IMR-90 (cell line): ENCODE data around the gene SLC4A7. TPM values are rescaled to one million over a fixed set of nuclear protein-coding genes. Genes with fewer than 3 reads are reported as not detected.

Experiments
- ATAC-seq: fragments of 200-7000 bp; cut with Tn5 transposase; 2 replicates; pipeline ENCODE4 v1.9.1; 2020; ENCODE audit warnings: low read depth, mild to moderate bottlenecking, moderate library complexity
- BruUV-seq: library from RNA; stranded (reverse); fragments of 400-500 nt; replicated peaks from 2 replicates; lab custom pipeline; 2021; lab: Mats Ljungman, UMichigan
- CTCF ChIA-PET: fragments of 300-600 bp; formaldehyde crosslinking; extraction: SDS; loops from one replicate; lab custom pipeline; 2021; ENCODE audit warnings: antibody characterized with exemption; lab: Yijun Ruan, JAX
- POLR2A ChIA-PET: fragments of 300-600 bp; sonication (Branson Sonifier 250); formaldehyde crosslinking; loops from one replicate; lab custom pipeline; 2022; ENCODE audit warnings: antibody characterized with exemption; ENCODE audit not compliant: unreplicated experiment; lab: Charles Lee
- DNase-seq: peaks from one replicate; pipeline ENCODE4 v3.0.0; 2013
- H2AFZ ChIP-seq: replicated peaks from 2 replicates; pipeline ENCODE3; 2013; ENCODE audit warnings: low read length, mild to moderate bottlenecking; ENCODE audit not compliant: poor library complexity
- H2AK5ac ChIP-seq: 2 replicates; pipeline ENCODE4 v1.6.1; 2013; ENCODE audit warnings: low read depth, low read length, inconsistent platforms
- H2AK9ac ChIP-seq: replicated peaks from 2 replicates; pipeline ENCODE3; 2013; ENCODE audit warnings: mild to moderate bottlenecking, low read depth, low read length, moderate library complexity; ENCODE audit not compliant: poor library complexity
- H2BK120ac ChIP-seq: 2 replicates; pipeline ENCODE4 v1.6.1; 2013; ENCODE audit warnings: low read depth, low read length, inconsistent platforms
- H2BK15ac ChIP-seq: 3 replicates; pipeline ENCODE4 v1.6.1; 2013; ENCODE audit warnings: low read depth, low read length, inconsistent platforms
- H2BK20ac ChIP-seq: 2 replicates; pipeline ENCODE4 v1.6.1; 2013; ENCODE audit warnings: low read depth, mild to moderate bottlenecking, inconsistent platforms, low read length, moderate library complexity
- H2BK5ac ChIP-seq: 2 replicates; pipeline ENCODE4 v1.6.1; 2013; ENCODE audit warnings: mild to moderate bottlenecking, low read depth, low read length, inconsistent platforms; ENCODE audit not compliant: poor library complexity, severe bottlenecking
- H3K14ac ChIP-seq: replicated peaks from 2 replicates; pipeline ENCODE4 v1.6.1; 2013; ENCODE audit warnings: low read depth, low read length, inconsistent platforms
- H3K18ac ChIP-seq: 2 replicates; pipeline ENCODE4 v1.6.1; 2013; ENCODE audit warnings: low read depth, low read length, control low read depth
- H3K23ac ChIP-seq: 2 replicates; pipeline ENCODE4 v1.6.1; 2013; ENCODE audit warnings: low read depth, low read length, inconsistent platforms
- H3K27ac ChIP-seq: 2 replicates; pipeline ENCODE4 v1.5.1; 2013; ENCODE audit warnings: mild to moderate bottlenecking, control low read depth, low read length; ENCODE audit not compliant: insufficient read depth
- H3K27me3 ChIP-seq: 2 replicates; pipeline ENCODE4 v1.6.1; 2013; ENCODE audit warnings: low read length; ENCODE audit not compliant: control insufficient read depth, insufficient read depth
- H3K36me3 ChIP-seq: 2 replicates; pipeline ENCODE4 v1.6.1; 2013; ENCODE audit warnings: low read length, mixed read lengths; ENCODE audit not compliant: control insufficient read depth, insufficient read depth
- H3K4ac ChIP-seq: 2 replicates; pipeline ENCODE4 v1.6.1; 2013; ENCODE audit warnings: low read depth, low read length, inconsistent platforms
- H3K4me1 ChIP-seq: 2 replicates; pipeline ENCODE4 v1.6.1; 2013; ENCODE audit warnings: low read length, mixed read lengths; ENCODE audit not compliant: control insufficient read depth, insufficient read depth
- H3K4me2 ChIP-seq: 2 replicates; pipeline ENCODE4 v1.6.1; 2013; ENCODE audit warnings: low read depth, mild to moderate bottlenecking, control low read depth, low read length, moderate library complexity
- H3K4me3 ChIP-seq: 2 replicates; pipeline ENCODE4 v1.5.1; 2013; ENCODE audit warnings: low read depth, mild to moderate bottlenecking, control low read depth, low read length, moderate library complexity; ENCODE audit not compliant: insufficient read depth
- H3K56ac ChIP-seq: 2 replicates; pipeline ENCODE4 v1.6.1; 2013; ENCODE audit warnings: low read length, inconsistent platforms; ENCODE audit not compliant: insufficient read depth; ENCODE audit errors: extremely low read depth
- H3K79me1 ChIP-seq, 2 experiments: 2 replicates each; pipeline ENCODE4 v1.6.1; 2013; ENCODE audit warnings: low read length in 2 of 2, inconsistent platforms in 1 of 2, low read depth in 1 of 2
- H3K9ac ChIP-seq: 2 replicates; pipeline ENCODE4 v1.6.1; 2013; ENCODE audit warnings: low read depth, low read length, control low read depth
- H3K9me1 ChIP-seq: 2 replicates; pipeline ENCODE4 v1.6.1; 2013; ENCODE audit warnings: low read length, inconsistent platforms; ENCODE audit not compliant: insufficient read depth
- H3K9me3 ChIP-seq: 2 replicates; pipeline ENCODE4 v1.6.1; 2013; ENCODE audit warnings: low read length; ENCODE audit not compliant: control insufficient read depth, insufficient read depth
- H4K20me1 ChIP-seq: 2 replicates; pipeline ENCODE4 v1.6.1; 2013; ENCODE audit warnings: low read length, inconsistent platforms; ENCODE audit not compliant: insufficient read depth
- H4K5ac ChIP-seq: 2 replicates; pipeline ENCODE4 v1.6.1; 2013; ENCODE audit warnings: mild to moderate bottlenecking, low read depth, low read length, control low read depth
- H4K8ac ChIP-seq, 2 experiments: 2 replicates each; pipeline ENCODE4 v1.6.1; 2013; ENCODE audit warnings: low read depth in 2 of 2, low read length in 2 of 2, control low read depth in 1 of 2, inconsistent platforms in 1 of 2
- H4K91ac ChIP-seq: 2 replicates; pipeline ENCODE4 v1.6.1; 2013; ENCODE audit warnings: low read depth, low read length, inconsistent platforms; ENCODE audit not compliant: insufficient read depth
- CEBPB ChIP-seq: IDR thresholded peaks from 2 replicates; pipeline ENCODE4 v1.6.1; 2012; ENCODE audit warnings: low read depth, low read length, improper control_type of control experiment
- ELK1 ChIP-seq: fragments of 150-350 bp; IDR thresholded peaks from 2 replicates; pipeline ENCODE4 v1.6.1; 2016; ENCODE audit warnings: low read depth, mild to moderate bottlenecking, low read length, moderate library complexity, borderline replicate concordance
- MAFK ChIP-seq: IDR thresholded peaks from 2 replicates; pipeline ENCODE4 v1.6.1; 2012; ENCODE audit warnings: low read depth, low read length, improper control_type of control experiment
- NFE2L2 ChIP-seq: fragments of 150-350 bp; IDR thresholded peaks from 2 replicates; pipeline ENCODE4 v1.6.1; 2016; ENCODE audit warnings: low read depth, mild to moderate bottlenecking, low read length
- WGBS, 2 experiments: methylation state at CpG; one replicate each; pipeline versions ENCODE4 v1.1.5 to v1.1.7; 2013; ENCODE audit warnings: missing lambda C conversion rate in 2 of 2; ENCODE audit not compliant: insufficient read length in 1 of 2; ENCODE audit errors: extremely low coverage in 2 of 2; 5-methylcytosine and 5-hydroxymethylcytosine counted together
- dilution Hi-C: fragments of 300-500 bp; cut with HindIII; formaldehyde crosslinking; loops from one replicate; pipeline ENCODE4 v1.14.3; 2018; ENCODE audit warnings: low sequenced_read_pairs; ENCODE audit not compliant: unreplicated experiment
- in situ Hi-C: fragments of 300-500 bp; cut with MboI; formaldehyde crosslinking; loops from 3 replicates; pipeline ENCODE4 v1.14.3; 2019; ENCODE audit warnings: low sequenced_read_pairs, inconsistent platforms, mixed read lengths
- intact Hi-C: fragments of 100-400 bp; cut with micrococcal nuclease; formaldehyde crosslinking; loops from 2 replicates; pipeline ENCODE4 v1.10.0; 2022
- polyA plus RNA-seq, 3 experiments: library from polyadenylated mRNA; depleted of rRNA; stranded (reverse); fragments of >200 nt; gene quantifications; 2 replicates each; pipeline ENCODE4 v1.2.3, GENCODE V29; 2012; ENCODE audit warnings: low replicate concordance in 1 of 3
- total RNA-seq: library from RNA; depleted of rRNA; stranded (reverse); fragments of >200 nt; gene quantifications from 2 replicates; pipeline ENCODE4 v1.2.3, GENCODE V29; 2012

SLC4A7 gene
- total and polyA plus RNA-seq, 2 of the 4 experiments (the other 2 are of a cell fraction) = 17.7 to 50.4 TPM

- H2AFZ ChIP-seq = no peak overlapping the region
- H2BK15ac ChIP-seq = no peak overlapping the region
- BruUV-seq = no TSS peak
- no peak overlapping the region for H4K5ac ChIP-seq
- H3K4ac ChIP-seq = no peak overlapping the region
- no peak overlapping the region for H3K27ac ChIP-seq
- no peak overlapping the region for H3K14ac ChIP-seq
- no peak overlapping the region for H2AK5ac ChIP-seq
- TF ChIP-seq NFE2L2 = no peak
- TF ChIP-seq MAFK = no peak
- no peak for TF ChIP-seq ELK1
- no peak for TF ChIP-seq CEBPB
- no peaks in the 10 kb centered on the region for H3K9me3 ChIP-seq
- H3K9me1 ChIP-seq = 0 out of 2 replicates have a peak, but pooled peaks cover 4% of the 10 kb centered on the region
- intact Hi-C loops = loop anchor here (5.0 to 10.0 kb wide), 2 partner anchors 152 to 855 kb away; no protein-coding TSS in a partner anchor
- POLR2A ChIA-PET = interaction anchor here (0.6 kb wide), 2 partner anchors 10 to 90 kb away, joined by 6 to 7 read pairs; no protein-coding TSS in a partner anchor
- WGBS, 2 experiments = no CpG with 5 or more reads among the region's 2 CpGs
- dilution Hi-C loops = no loop called here
- H3K23ac ChIP-seq = peak overlapping the region; percentile 55; the same call in 1 of the 2 replicates
- CTCF ChIA-PET = interaction anchor here (0.6 to 1.3 kb wide), 4 partner anchors 12 to 846 kb away, joined by 3 to 5 read pairs (median 3); no protein-coding TSS in a partner anchor
- H3K56ac ChIP-seq = no peak overlapping the region
- H3K27me3 ChIP-seq = no peaks in the 10 kb centered on the region
- H3K4me3 ChIP-seq = no peak overlapping the region
- H3K9ac ChIP-seq = no peak overlapping the region
- H3K4me2 ChIP-seq = no peak overlapping the region
- no peak for ATAC-seq
- no peak overlapping the region for H2BK20ac ChIP-seq
- no peak for DNase-seq
- H4K8ac ChIP-seq = no peak overlapping the region
- H4K91ac ChIP-seq = no peak overlapping the region
- peaks cover 6% of the 10 kb centered on the region; the same call in 1 of the 2 replicates for H3K36me3 ChIP-seq
- no peak overlapping the region for H2AK9ac ChIP-seq
- no peak overlapping the region for H2BK5ac ChIP-seq
- H3K4me1 ChIP-seq = no peaks in the 10 kb centered on the region
- peaks cover 73% of the 10 kb centered on the region for H4K20me1 ChIP-seq
- peaks cover 7 to 34% of the 10 kb centered on the region in 2 experiments; a peak in 3 of 4 replicates for H3K79me1 ChIP-seq
- H2BK120ac ChIP-seq = no peak overlapping the region
- no peak overlapping the region for H3K18ac ChIP-seq
- in situ Hi-C loops = loop anchor here (10.0 kb wide), 2 partner anchors 195 to 345 kb away; no protein-coding TSS in a partner anchor
Observed at GRCh38 chr3:27479806-27480543, 4.2 kb downstream of the SLC4A7 start.
